Measurements from ENCODE around the gene SLC6A9. TPM values are rescaled to one million over a fixed set of nuclear protein-coding genes. Genes with fewer than 3 reads are reported as not detected.

The SLC6A9 gene
- total and polyA plus RNA-seq, 4 donors = 0.57 to 47.7 (median 3.6) TPM

DNA sequence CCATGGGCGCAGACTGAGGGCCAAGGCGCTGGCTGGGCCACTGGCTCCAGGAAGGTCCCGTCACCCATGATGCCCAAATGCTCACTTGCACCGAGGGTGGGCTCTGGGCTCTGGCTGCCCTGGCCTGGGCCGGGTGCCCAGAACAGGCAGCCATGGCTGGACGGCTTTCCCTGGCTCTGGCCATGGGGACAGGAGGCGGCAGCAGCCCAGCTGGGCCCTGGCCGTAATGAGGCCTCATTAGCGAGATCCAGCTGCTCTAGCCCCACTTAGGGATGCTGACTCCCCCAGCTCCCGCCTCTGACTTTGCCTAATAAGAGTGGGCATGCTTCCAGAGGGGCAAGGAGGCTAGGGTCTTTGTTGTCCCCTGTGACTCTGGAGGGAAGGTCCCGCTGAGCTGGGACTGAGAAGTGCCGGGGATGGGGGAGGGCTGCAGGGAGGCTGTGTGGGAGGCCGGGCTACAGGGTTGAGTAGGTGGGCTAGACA lies 11.8 kb downstream of the SLC6A9 start:
- TF ChIP-seq GABPA (IDR thresholded peaks at IDR 0.05 in 1 of 2, conservative IDR thresholded peaks at IDR 0.05 in 1 of 2) = no peak
- TF ChIP-seq, protein P1, sequence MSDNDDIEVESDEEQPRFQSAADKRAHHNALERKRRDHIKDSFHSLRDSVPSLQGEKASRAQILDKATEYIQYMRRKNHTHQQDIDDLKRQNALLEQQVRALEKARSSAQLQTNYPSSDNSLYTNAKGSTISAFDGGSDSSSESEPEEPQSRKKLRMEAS (IDR thresholded peaks at IDR 0.05) = no peak
- no peak for TF ChIP-seq FOXA2 (IDR thresholded peaks at IDR 0.05)
- TF ChIP-seq, protein P2, sequence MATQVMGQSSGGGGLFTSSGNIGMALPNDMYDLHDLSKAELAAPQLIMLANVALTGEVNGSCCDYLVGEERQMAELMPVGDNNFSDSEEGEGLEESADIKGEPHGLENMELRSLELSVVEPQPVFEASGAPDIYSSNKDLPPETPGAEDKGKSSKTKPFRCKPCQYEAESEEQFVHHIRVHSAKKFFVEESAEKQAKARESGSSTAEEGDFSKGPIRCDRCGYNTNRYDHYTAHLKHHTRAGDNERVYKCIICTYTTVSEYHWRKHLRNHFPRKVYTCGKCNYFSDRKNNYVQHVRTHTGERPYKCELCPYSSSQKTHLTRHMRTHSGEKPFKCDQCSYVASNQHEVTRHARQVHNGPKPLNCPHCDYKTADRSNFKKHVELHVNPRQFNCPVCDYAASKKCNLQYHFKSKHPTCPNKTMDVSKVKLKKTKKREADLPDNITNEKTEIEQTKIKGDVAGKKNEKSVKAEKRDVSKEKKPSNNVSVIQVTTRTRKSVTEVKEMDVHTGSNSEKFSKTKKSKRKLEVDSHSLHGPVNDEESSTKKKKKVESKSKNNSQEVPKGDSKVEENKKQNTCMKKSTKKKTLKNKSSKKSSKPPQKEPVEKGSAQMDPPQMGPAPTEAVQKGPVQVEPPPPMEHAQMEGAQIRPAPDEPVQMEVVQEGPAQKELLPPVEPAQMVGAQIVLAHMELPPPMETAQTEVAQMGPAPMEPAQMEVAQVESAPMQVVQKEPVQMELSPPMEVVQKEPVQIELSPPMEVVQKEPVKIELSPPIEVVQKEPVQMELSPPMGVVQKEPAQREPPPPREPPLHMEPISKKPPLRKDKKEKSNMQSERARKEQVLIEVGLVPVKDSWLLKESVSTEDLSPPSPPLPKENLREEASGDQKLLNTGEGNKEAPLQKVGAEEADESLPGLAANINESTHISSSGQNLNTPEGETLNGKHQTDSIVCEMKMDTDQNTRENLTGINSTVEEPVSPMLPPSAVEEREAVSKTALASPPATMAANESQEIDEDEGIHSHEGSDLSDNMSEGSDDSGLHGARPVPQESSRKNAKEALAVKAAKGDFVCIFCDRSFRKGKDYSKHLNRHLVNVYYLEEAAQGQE (IDR thresholded peaks at IDR 0.05) = no peak
- TF ChIP-seq RAD21 (IDR thresholded peaks at IDR 0.05) = no peak
- TF ChIP-seq, protein P3, sequence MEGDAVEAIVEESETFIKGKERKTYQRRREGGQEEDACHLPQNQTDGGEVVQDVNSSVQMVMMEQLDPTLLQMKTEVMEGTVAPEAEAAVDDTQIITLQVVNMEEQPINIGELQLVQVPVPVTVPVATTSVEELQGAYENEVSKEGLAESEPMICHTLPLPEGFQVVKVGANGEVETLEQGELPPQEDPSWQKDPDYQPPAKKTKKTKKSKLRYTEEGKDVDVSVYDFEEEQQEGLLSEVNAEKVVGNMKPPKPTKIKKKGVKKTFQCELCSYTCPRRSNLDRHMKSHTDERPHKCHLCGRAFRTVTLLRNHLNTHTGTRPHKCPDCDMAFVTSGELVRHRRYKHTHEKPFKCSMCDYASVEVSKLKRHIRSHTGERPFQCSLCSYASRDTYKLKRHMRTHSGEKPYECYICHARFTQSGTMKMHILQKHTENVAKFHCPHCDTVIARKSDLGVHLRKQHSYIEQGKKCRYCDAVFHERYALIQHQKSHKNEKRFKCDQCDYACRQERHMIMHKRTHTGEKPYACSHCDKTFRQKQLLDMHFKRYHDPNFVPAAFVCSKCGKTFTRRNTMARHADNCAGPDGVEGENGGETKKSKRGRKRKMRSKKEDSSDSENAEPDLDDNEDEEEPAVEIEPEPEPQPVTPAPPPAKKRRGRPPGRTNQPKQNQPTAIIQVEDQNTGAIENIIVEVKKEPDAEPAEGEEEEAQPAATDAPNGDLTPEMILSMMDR (IDR thresholded peaks at IDR 0.05; ENCODE audit: low read depth, low read length, missing input control) = no peak
- no peak for TF ChIP-seq RXRA (IDR thresholded peaks at IDR 0.05)
- no peak for TF ChIP-seq NR2F2 (IDR thresholded peaks at IDR 0.05)
- TF ChIP-seq YY1 (IDR thresholded peaks at IDR 0.05) = no peak
- no peak for TF ChIP-seq FOXA1 (IDR thresholded peaks at IDR 0.05)
- TF ChIP-seq TAF1 (conservative IDR thresholded peaks at IDR 0.05) = no peak
- TF ChIP-seq, protein P4, sequence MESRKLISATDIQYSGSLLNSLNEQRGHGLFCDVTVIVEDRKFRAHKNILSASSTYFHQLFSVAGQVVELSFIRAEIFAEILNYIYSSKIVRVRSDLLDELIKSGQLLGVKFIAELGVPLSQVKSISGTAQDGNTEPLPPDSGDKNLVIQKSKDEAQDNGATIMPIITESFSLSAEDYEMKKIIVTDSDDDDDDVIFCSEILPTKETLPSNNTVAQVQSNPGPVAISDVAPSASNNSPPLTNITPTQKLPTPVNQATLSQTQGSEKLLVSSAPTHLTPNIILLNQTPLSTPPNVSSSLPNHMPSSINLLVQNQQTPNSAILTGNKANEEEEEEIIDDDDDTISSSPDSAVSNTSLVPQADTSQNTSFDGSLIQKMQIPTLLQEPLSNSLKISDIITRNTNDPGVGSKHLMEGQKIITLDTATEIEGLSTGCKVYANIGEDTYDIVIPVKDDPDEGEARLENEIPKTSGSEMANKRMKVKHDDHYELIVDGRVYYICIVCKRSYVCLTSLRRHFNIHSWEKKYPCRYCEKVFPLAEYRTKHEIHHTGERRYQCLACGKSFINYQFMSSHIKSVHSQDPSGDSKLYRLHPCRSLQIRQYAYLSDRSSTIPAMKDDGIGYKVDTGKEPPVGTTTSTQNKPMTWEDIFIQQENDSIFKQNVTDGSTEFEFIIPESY (IDR thresholded peaks at IDR 0.05) = no peak
- no peak for TF ChIP-seq HNF4A (conservative IDR thresholded peaks at IDR 0.05)
- no peak for TF ChIP-seq HNF4G (IDR thresholded peaks at IDR 0.05)
- TF ChIP-seq, protein P5, sequence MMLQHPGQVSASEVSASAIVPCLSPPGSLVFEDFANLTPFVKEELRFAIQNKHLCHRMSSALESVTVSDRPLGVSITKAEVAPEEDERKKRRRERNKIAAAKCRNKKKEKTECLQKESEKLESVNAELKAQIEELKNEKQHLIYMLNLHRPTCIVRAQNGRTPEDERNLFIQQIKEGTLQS (IDR thresholded peaks at IDR 0.05) = no peak
- TF ChIP-seq SP1 (IDR thresholded peaks at IDR 0.05) = no peak
- no peak for TF ChIP-seq JUND (IDR thresholded peaks at IDR 0.05)
- H3K4me3 ChIP-seq (ENCODE audit: low read depth in 1 of 3, low read length in 3 of 3) = no peak overlapping the region
- WGBS = 94% methylated on average over 13 of the region's 13 CpGs
- no peaks in the 10 kb centered on the region for H3K4me1 ChIP-seq (ENCODE audit: control insufficient read depth in 4 of 4, insufficient read depth in 4 of 4, low read length in 3 of 4)
- DNase-seq (ENCODE audit: low spot score) = no peak
- no peaks in the 10 kb centered on the region for H3K9me3 ChIP-seq (ENCODE audit: control insufficient read depth in 4 of 4, low read length in 3 of 4)
- H3K27me3 ChIP-seq (ENCODE audit: control insufficient read depth in 4 of 4, insufficient read depth in 4 of 4, low read length in 3 of 4) = no peaks in the 10 kb centered on the region
- H3K27ac ChIP-seq (ENCODE audit: low read depth in 1 of 2, low read length in 2 of 2) = no peak overlapping the region
- H3K9ac ChIP-seq (ENCODE audit: low read depth in 1 of 2, low read length in 2 of 2) = no peak overlapping the region
- no peaks in the 10 kb centered on the region for H3K36me3 ChIP-seq (ENCODE audit: control insufficient read depth in 4 of 4, insufficient read depth in 3 of 4, low read depth in 1 of 4, low read length in 3 of 4)

All from liver (tissue), 9 donors.